H1 (cell line): ENCODE results near the gene CELA2A. TPM values are rescaled to one million over a fixed set of nuclear protein-coding genes. Genes with fewer than 3 reads are reported as not detected.
A peak's percentile ranks its signal among the peaks of the same experiment; 100 is the strongest.

Experiments used
- CREB1 ChIP-seq: IDR thresholded peaks from 2 replicates; pipeline ENCODE4 v1.6.1; 2012; ENCODE audit warnings: inconsistent platforms
- MAFK ChIP-seq: IDR thresholded peaks from 2 replicates; pipeline ENCODE4 v1.6.1; 2012; ENCODE audit warnings: low read depth, mild to moderate bottlenecking, improper control_type of control experiment, low read length
- TBP ChIP-seq: IDR thresholded peaks from 2 replicates; pipeline ENCODE4 v1.6.1; 2011; ENCODE audit warnings: low read depth, low read length, improper control_type of control experiment
- polyA plus RNA-seq, 7 experiments: library from polyadenylated mRNA; depleted of rRNA in 3 of 7; stranded (reverse) in 5 of 7; unstranded in 2 of 7; fragments of >200 nt in 5 of 7; fragments of 200-250 nt in 2 of 7; gene quantifications; 1 replicate in 5 of 7; 2 replicates in 1 of 7; 4 replicates in 1 of 7; pipeline versions ENCODE4 v1.2.1 to v1.2.3, GENCODE V29; 2011 to 2013; ENCODE audit warnings: missing spikeins in 2 of 7, mixed read lengths in 2 of 7
- total RNA-seq: library from RNA; stranded (reverse); fragmentation: NEBNext Ultra II Directional; extraction: Animal tissue kit (Norgen Biotek cat#: 25700); gene quantifications from 2 replicates; pipeline ENCODE4 v1.2.1, GENCODE V29; 2021
- TF ChIP-seq, protein P1 (sequence below): IDR thresholded peaks from 2 replicates; pipeline ENCODE4 v1.6.1; 2012; ENCODE audit warnings: inconsistent platforms

CELA2A gene
- total and polyA plus RNA-seq, 2 of the 8 experiments (the other 6 are each of a cell fraction or from before 2014, with no cell fraction given), result not detected

DNA sequence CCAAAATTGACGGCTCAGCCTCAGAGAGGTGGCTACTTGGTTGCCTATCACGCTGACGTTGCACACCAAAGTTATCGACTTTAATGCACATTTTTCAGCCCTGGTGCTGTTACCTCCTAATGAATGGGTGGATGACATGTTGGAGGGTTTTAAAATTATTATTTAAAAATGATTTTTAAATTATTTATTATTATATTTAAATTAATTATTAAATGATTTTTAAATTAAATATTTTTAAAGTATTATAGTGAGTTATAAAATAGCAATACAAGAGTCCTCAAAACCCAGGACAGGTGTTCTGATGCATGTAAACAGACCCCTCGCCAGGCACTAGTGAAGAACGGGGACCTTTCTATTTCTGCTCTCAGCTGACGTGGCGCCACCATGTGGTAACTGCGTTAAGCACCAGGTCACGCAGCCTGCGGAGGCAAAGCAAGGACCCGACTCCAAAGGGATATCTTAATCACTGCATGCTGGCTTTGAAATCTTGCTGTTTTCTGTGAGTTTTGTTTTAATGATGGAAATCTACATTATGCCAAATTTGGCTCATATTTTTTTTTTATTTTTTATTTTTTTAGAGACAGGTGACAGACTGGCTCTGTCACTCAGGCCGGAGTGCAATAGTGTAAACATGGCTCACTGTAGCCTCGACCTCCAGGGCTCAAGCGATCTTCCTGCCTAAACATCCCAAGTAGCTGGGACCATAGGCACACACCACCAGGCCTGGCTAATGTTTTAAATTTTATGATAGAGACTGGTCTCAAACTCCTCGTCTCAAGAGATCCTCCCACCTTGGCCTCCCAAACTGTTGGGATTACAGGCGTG is 44.9 kb downstream of the CELA2A start (continued):
- TF ChIP-seq TBP (no peak), CREB1 (0 out of 2 replicates have a peak, but pooled peaks have one; percentile 37), MAFK (no peak)
- TF ChIP-seq, protein P1, sequence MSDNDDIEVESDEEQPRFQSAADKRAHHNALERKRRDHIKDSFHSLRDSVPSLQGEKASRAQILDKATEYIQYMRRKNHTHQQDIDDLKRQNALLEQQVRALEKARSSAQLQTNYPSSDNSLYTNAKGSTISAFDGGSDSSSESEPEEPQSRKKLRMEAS, result peak; percentile 52; the same call in 1 of the 2 replicates
